ENCODE data around the gene ENOSF1.

The ENOSF1 gene

DNA sequence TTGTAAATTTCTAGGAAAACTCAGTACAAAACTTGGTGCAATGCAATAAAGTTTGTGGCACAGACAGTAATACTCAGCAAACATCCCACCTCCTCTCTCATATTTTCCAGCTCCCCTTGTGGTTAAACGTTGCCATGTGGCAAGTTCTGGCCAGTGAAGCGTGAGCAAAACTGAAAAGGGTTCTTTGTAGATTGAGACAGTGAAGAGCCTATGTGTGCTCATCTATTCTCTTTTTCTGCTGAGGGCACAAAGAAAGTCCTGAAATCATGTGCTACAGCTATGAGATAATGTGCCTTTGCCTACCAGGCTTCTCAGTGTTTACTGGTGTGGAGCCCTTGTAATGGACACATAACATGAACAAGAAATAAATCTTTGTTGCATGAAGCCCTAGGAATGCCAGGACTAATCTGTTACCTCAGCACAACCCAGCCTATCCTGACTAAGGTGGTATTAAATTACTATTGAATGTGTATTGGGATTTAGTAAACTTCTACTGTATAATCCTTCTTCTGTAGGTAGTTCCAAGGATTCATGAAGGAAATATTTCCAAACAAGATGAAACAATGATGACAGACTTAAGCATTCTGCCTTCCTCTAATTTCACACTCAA, 67.9 kb downstream of the ENOSF1 start:
- DNase-seq (ENCODE audit: low read depth in 2 of 3, low spot score in 2 of 3): no peak

DNA sequence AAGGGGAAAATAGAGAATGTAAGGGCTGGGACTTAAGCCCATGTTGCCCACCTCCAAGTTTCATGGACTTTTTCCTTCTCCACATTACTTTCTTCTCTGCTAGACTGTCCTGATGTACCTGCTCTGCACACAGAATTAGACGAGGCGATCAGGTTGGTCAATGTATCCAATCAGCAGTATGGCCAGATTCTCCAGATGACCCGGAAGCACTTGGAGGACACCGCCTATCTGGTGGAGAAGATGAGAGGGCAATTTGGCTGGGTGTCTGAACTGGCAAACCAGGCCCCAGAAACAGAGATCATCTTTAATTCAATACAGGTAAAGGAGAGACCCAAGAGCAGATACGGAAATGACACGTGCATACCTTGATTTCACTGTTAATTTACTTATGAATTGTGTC, 71.2 kb downstream of the ENOSF1 start:
- no peak for DNase-seq (ENCODE audit: low read depth in 2 of 3, low spot score in 2 of 3)

DNA sequence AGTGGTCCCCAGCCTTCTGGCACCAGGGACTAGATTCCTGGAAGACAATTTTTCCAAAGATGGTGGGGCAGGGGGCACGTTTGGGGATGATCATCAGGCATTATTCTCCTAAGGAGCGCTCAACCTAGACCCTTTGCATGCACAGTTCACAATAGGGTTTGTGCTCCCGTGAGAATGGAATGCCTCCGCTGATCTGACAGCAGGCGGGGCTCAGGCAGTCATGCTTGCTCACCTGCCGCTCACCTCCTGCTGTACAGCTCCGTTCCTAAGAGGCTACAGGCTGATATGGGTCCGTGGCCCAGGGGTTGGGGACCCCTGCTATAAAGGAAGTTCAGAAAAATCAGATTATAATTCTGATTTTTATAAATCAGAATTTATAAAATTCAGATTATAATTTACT, 77.3 kb downstream of the ENOSF1 start:
- no peak for DNase-seq (ENCODE audit: low read depth in 2 of 3, low spot score in 2 of 3)

DNA sequence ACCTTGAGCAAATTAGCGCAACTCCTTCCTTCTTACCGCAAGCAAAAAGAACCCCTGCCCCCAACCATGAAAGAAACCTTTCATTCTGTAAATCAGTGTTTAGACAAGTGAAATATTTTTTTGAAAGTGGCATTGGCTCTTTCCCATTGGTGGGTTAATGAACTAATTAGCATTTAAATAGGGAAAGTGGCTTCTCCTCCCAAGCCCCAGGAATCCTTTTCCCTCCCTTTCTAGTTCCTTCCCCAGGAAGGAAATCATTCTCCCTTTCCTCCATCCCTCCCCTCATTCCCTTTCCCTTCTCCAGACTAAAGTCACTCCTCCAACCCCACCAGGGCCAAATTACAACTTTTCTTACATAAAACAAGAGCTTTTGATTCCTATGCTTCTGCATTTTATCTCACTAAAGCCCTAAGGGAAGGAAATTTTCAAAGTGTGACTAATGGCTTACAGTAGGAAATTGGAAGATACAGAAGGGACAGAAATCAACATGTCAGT, 77.8 kb downstream of the ENOSF1 start:
- DNase-seq (ENCODE audit: low read depth in 2 of 3, low spot score in 2 of 3): no peak

DNA sequence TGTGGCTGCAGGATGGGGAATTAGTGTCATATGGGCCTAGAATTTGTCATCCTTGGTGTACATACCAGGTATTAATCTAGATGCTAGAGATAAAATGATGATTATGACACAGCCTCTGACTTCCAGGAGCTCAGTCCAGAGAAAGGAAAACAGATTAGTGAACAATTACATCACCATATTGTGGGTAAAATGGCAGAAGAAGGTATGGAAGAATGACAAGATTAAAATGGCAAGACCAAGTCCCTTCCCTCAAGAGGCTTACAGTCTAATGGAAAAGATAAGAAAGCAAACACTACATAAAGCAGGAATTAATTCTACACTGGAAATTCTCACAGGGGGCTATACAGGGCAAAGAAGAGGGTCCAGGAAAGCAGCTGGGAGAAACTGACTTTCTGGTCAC, 80.9 kb downstream of the ENOSF1 start:
- DNase-seq (ENCODE audit: low read depth in 2 of 3, low spot score in 2 of 3): no peak

DNA sequence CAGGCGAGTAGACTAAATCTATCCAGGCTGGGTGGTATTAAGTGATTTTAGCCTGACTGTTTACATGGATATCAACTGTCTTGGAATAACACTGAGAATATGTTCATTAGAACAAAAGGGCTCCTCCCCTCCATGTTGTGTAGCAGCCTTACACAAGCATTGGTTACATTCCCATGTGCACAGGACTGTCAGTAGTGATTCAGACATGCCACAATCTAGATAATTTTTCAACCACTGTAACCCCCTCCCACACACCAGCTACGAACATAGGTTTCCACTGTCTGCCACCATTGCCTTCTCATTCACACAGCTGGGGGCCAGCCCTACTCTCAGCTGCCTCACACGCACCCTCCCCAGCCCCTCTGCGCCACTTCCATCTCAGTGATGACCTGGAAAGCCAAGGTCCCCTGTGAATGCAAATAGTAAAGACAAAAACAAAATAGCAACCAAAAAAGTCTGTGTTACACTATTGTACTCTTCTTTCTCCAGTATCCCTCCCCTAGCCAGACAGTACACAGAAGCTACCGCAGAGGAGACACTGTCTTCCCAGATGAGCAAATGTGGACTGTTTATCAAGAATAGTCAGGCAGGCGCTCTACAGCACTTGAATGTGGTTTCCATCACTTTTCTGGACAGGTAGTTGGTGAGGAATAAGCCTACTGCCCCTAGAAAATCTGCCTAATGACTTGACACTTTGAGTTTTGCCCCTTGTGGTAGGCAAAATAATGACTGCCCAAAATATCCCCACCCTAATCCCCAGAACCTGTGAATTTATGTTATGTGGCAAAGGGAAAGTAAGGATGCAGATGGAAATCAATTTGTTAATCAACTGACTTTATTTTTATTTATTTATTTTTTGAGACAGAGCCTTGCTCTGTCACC, 82.9 kb downstream of the ENOSF1 start:
- DNase-seq (ENCODE audit: low read depth in 2 of 3, low spot score in 2 of 3): no peak

DNA sequence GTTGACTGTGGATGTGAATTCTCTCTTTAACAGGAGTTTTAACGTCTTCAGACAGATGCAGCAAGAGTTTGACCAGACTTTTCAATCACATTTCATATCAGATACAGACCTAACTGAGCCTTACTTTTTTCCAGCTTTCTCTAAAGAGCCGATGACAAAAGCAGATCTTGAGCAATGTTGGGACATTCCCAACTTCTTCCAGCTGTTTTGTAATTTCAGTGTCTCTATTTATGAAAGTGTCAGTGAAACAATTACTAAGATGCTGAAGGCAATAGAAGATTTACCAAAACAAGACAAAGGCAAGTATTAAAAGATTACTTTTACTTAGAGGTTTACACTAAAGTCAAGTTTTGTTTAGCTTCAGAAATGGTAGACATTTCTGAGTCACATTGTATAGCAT, 85.2 kb downstream of the ENOSF1 start:
- DNase-seq (ENCODE audit: low read depth in 2 of 3, low spot score in 2 of 3): no peak

DNA sequence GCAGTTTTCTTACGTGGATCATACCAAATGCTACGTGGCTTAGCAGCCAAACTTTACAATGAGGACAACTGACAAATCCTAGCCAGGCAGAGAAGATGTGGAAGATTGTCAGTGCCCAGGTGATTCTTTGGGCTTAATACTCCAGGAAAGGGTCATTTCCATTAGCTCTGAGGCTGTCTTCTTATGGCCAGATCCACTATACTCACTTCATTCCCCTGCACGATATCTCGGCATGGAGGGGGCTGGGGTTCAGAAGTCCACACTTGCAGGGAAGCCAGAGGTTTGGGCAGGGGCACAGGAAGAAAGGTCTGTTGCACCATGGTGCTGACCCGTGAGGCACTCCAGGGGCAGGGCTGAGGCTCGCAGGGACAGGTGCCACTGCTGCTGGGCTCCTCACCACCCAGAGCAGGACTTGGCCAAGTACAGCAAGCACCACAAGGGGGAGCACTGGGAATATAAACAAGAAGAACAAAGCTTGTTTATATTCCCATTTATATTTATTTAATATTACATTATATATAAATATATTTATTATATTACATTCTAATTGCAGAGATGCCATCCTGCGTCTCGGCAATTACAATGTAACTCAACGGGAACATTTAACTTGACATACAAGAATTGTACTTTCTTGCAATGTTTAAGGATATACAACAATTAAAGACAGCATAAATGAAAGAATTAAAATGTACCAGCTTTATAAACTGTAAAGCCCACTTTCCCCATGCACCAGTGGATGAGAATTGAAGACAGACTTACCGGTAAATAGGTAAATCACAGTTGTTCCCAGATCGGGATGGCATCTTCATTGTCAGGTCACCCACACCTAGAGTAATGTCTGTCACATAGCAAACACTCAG, 88.4 kb downstream of the ENOSF1 start:
- DNase-seq (ENCODE audit: low read depth in 2 of 3, low spot score in 2 of 3): peak in 2 of 3 experiments; percentile 11 to 20

DNA sequence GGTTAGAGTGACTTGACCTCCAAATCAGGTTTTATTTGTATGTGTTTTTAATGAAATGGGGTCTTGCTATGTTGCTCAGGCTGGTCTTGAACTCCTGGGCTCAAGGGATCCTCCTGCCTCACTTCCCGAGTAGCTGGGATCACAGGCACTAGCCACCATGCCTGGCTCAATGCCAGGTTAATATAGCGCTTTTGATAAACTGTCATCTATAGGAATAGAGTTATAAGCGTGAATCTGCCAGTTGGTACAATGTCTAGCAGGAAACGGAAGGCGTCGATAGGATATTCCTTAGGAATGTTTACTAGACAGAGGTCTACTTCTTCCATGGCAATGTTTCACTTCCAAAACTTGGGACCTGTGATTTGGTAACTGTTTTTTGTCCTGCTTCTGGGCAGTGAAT, 90.1 kb downstream of the ENOSF1 start:
- no peak for DNase-seq (ENCODE audit: low read depth in 2 of 3, low spot score in 2 of 3)

DNA sequence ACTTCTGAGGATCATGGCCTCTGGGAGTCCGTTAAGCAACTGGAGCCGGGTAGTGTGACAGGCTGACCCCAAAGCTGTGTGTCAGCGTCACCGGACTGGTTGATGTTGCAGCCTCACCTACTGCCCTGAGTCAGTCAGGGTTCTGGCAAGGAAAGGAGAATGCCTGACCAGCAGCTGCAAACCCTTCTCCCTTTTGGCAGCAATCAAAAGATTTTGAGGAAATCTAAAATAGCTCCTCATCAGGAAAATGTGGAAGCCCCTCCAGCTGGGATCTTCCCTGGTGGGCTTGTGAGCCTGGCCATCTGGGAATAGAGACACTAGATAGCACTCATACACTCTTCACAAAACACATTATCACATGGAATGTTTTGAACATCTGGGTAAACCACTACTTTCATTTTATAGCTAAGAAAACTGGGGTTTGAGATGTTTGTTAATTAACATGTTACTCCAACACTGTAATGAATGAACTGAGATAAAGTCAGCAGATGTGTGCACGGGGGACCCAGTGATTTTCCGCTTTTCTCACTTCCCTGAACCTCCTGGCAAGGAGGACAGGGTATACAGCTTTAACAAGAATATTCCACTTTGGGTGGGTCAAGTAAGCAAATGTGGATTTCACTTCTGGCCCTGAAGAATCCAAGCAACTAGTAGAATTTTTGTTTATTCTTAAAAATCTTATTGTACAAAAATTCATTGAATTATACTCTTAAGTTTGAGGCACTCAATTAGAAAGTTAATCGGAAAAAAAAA, 91.0 kb downstream of the ENOSF1 start:
- no peak for DNase-seq (ENCODE audit: low read depth in 2 of 3, low spot score in 2 of 3)

All from activated CD8-positive, alpha-beta memory T cell treated with anti-CD3 and anti-CD28 coated beads for 48 hours (primary cell).